ENCODE data around the gene C1QB. TPM values are rescaled to one million over a fixed set of nuclear protein-coding genes. Genes with fewer than 3 reads are reported as not detected.

Gene C1QB
- total and polyA plus RNA-seq, 2 donors (not counting 1 experiment from before 2014, with no cell fraction given): 0.16 TPM; not detected in 1

DNA sequence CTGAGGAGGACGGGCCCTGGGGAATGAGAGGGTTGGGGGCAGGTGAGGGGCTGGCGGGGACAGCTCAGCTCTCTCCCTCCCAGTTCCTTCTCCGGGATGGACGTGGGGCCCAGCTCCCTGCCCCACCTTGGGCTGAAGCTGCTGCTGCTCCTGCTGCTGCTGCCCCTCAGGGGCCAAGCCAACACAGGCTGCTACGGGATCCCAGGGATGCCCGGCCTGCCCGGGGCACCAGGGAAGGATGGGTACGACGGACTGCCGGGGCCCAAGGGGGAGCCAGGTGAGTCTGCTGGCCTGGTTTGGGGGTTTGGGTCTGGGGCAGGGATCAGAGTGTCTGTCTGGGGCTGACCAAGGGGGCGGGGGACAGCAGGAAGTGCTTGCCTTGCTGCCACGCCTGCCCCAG lies 9.1 kb upstream of the C1QB start:
- ATAC-seq (ENCODE audit: low read depth) (no peak), DNase-seq (no peak)
- Histone ChIP-seq H3K36me3 (replicated peaks in 1 of 2; ENCODE audit: control extremely low read depth in 1 of 2, control insufficient read depth in 1 of 2, extremely low read depth in 1 of 2, insufficient read depth in 2 of 2, low read length in 1 of 2) (no peaks in the 10 kb centered on the region), H3K9me3 (ENCODE audit: control extremely low read depth in 1 of 3, control insufficient read depth in 2 of 3, insufficient read depth in 1 of 3, low read length in 2 of 3) (no peaks in the 10 kb centered on the region), H3K4me3 (ENCODE audit: control extremely low read depth in 1 of 5, extremely low read depth in 1 of 5, insufficient read depth in 1 of 5, low read depth in 2 of 5, low read length in 4 of 5) (no peak overlapping the region), H3K4me2 (replicated peaks; ENCODE audit: low read depth, low read length, poor library complexity, severe bottlenecking) (no peak overlapping the region), H3K9ac (ENCODE audit: low read length) (no peak overlapping the region), H4K20me1 (ENCODE audit: control insufficient read depth, insufficient read depth, low read length, poor library complexity, severe bottlenecking) (no peaks in the 10 kb centered on the region), H3K27ac (ENCODE audit: low read length in 2 of 2) (no peak overlapping the region), H3K27me3 (replicated peaks in 1 of 4; ENCODE audit: control extremely low read depth in 1 of 4, control insufficient read depth in 3 of 4, insufficient read depth in 4 of 4, low read length in 3 of 4) (peaks cover 0 to 20% (median 0%) of the 10 kb centered on the region in 4 experiments), H3K4me1 (ENCODE audit: control insufficient read depth in 2 of 2, insufficient read depth in 2 of 2, low read length in 2 of 2) (peaks cover 0 to 4% of the 10 kb centered on the region in 2 donors), H2AFZ (ENCODE audit: insufficient read depth, low read depth, low read length, poor library complexity, severe bottlenecking) (no peak overlapping the region), H3K79me2 (ENCODE audit: control insufficient read depth, insufficient read depth, low read length) (no peaks in the 10 kb centered on the region)
- Mint-ChIP-seq H3K4me1 (no peaks in the 10 kb centered on the region), H3K27me3 (peaks cover 23% of the 10 kb centered on the region), H3K4me3 (no peak overlapping the region), H3K9me3 (ENCODE audit: insufficient read depth) (no peaks in the 10 kb centered on the region), H3K27ac (no peak overlapping the region)
- TF ChIP-seq EZH2 (IDR thresholded peaks at IDR 0.05; ENCODE audit: borderline replicate concordance, insufficient read depth, low read depth, low read length, poor library complexity, severe bottlenecking): no peak
- TF ChIP-seq, protein P1, sequence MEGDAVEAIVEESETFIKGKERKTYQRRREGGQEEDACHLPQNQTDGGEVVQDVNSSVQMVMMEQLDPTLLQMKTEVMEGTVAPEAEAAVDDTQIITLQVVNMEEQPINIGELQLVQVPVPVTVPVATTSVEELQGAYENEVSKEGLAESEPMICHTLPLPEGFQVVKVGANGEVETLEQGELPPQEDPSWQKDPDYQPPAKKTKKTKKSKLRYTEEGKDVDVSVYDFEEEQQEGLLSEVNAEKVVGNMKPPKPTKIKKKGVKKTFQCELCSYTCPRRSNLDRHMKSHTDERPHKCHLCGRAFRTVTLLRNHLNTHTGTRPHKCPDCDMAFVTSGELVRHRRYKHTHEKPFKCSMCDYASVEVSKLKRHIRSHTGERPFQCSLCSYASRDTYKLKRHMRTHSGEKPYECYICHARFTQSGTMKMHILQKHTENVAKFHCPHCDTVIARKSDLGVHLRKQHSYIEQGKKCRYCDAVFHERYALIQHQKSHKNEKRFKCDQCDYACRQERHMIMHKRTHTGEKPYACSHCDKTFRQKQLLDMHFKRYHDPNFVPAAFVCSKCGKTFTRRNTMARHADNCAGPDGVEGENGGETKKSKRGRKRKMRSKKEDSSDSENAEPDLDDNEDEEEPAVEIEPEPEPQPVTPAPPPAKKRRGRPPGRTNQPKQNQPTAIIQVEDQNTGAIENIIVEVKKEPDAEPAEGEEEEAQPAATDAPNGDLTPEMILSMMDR (IDR thresholded peaks at IDR 0.05): no peak
- ChIA-PET CTCF (interaction anchor here (3.2 kb wide), 1 partner anchor 223 kb away, joined by 26 read pairs; no protein-coding TSS in a partner anchor), POLR2A (no interaction called here)
- intact Hi-C loops (cut with micrococcal nuclease): no loop called here
- WGBS (ENCODE audit: insufficient coverage): 90% methylated on average over 12 of the region's 12 CpGs

DNA sequence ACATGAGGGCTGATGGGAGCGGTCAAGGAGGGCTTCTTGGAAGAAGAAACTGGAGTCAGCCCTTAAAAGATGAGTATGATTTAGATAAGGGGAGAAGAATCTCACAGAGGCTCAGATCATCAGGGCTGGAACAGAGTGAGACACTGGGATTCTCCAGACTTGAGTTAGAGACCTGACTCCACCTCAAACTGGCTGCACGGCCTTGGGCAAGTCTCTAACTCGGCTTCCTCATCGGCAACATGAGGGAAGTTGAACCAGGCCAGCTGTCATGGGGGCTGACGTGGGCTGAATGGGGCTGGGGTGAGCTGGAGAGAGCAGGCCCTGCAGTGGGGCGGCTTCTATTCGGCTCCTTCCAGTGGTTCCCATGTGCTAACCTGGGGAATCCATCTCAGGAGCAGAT lies 7.1 kb upstream of the C1QB start:
- H3K9ac ChIP-seq (ENCODE audit: low read length): no peak overlapping the region
- TF ChIP-seq, protein P1 (IDR thresholded peaks at IDR 0.05): no peak
- no peak for TF ChIP-seq EZH2 (IDR thresholded peaks at IDR 0.05; ENCODE audit: borderline replicate concordance, insufficient read depth, low read depth, low read length, poor library complexity, severe bottlenecking)

More for the DNA sequence above, 7.1 kb upstream of the C1QB start:
- no peaks in the 10 kb centered on the region for H3K9me3 ChIP-seq (ENCODE audit: control extremely low read depth in 1 of 3, control insufficient read depth in 2 of 3, insufficient read depth in 1 of 3, low read length in 2 of 3)
- intact Hi-C loops (cut with micrococcal nuclease): no loop called here
- H3K27me3 Mint-ChIP-seq: peaks cover 17% of the 10 kb centered on the region
- H3K4me3 ChIP-seq (ENCODE audit: control extremely low read depth in 1 of 5, extremely low read depth in 1 of 5, insufficient read depth in 1 of 5, low read depth in 2 of 5, low read length in 4 of 5): no peak overlapping the region
- ChIA-PET CTCF (no interaction called here), POLR2A (interaction anchor here (0.5 kb wide), 1 partner anchor 869 kb away, joined by 7 read pairs; no protein-coding TSS in a partner anchor)
- H3K36me3 ChIP-seq (replicated peaks in 1 of 2; ENCODE audit: control extremely low read depth in 1 of 2, control insufficient read depth in 1 of 2, extremely low read depth in 1 of 2, insufficient read depth in 2 of 2, low read length in 1 of 2): no peaks in the 10 kb centered on the region
- no peak overlapping the region for H3K27ac Mint-ChIP-seq
- no peaks in the 10 kb centered on the region for H4K20me1 ChIP-seq (ENCODE audit: control insufficient read depth, insufficient read depth, low read length, poor library complexity, severe bottlenecking)
- WGBS (ENCODE audit: insufficient coverage): 82% methylated on average over 6 of the region's 7 CpGs
- no peak overlapping the region for H3K4me3 Mint-ChIP-seq
- H3K4me1 Mint-ChIP-seq: no peaks in the 10 kb centered on the region
- no peak overlapping the region for H2AFZ ChIP-seq (ENCODE audit: insufficient read depth, low read depth, low read length, poor library complexity, severe bottlenecking)
- H3K27me3 ChIP-seq (replicated peaks in 1 of 4; ENCODE audit: control extremely low read depth in 1 of 4, control insufficient read depth in 3 of 4, insufficient read depth in 4 of 4, low read length in 3 of 4): peaks cover 0 to 16% (median 0%) of the 10 kb centered on the region in 4 experiments
- peaks cover 0 to 4% of the 10 kb centered on the region in 2 donors for H3K4me1 ChIP-seq (ENCODE audit: control insufficient read depth in 2 of 2, insufficient read depth in 2 of 2, low read length in 2 of 2)
- ATAC-seq (ENCODE audit: low read depth): no peak
- no peak overlapping the region for H3K4me2 ChIP-seq (replicated peaks; ENCODE audit: low read depth, low read length, poor library complexity, severe bottlenecking)
- H3K79me2 ChIP-seq (ENCODE audit: control insufficient read depth, insufficient read depth, low read length): no peaks in the 10 kb centered on the region
- H3K9me3 Mint-ChIP-seq (ENCODE audit: insufficient read depth): no peaks in the 10 kb centered on the region
- no peak overlapping the region for H3K27ac ChIP-seq (ENCODE audit: low read length in 2 of 2)
- no peak for DNase-seq

All from B cell (primary cell).